Left renal pelvis (tissue), 4 donors: Measurements from ENCODE around the gene ZNF831. TPM values are rescaled to one million over a fixed set of nuclear protein-coding genes. Genes with fewer than 3 reads are reported as not detected.

ENCODE experiments used
- DNase-seq, 4 donors: peaks; one replicate each; pipeline ENCODE4 v3.0.0-alpha.2; 2013; ENCODE audit warnings: low read depth in 4 of 4, low spot score in 3 of 4
- polyA plus RNA-seq, 4 donors: library from polyadenylated mRNA; unstranded; fragments of 120-200 nt; gene quantifications; one replicate each; pipeline ENCODE4 v1.2.1, GENCODE V29; 2013; ENCODE audit not compliant: insufficient read length in 4 of 4

The ZNF831 gene
- polyA plus RNA-seq, 4 donors = 0.06 to 0.11 (median 0.09) TPM

- no peak for DNase-seq
Observed at GRCh38 chr20:59291740-59292383, 128.2 kb downstream of the ZNF831 start.

GRCh38 chr20:59295531-59295930, 131.9 kb downstream of the ZNF831 start:
- DNase-seq = no peak

GRCh38 chr20:59297686-59298085, 134.1 kb downstream of the ZNF831 start:
- no peak for DNase-seq

GRCh38 chr20:59299945-59300332, 136.3 kb downstream of the ZNF831 start:
- DNase-seq = no peak

GRCh38 chr20:59300333-59301081, 136.9 kb downstream of the ZNF831 start, which contains the start of gene EDN3:
Gene EDN3 (plus strand): TSS chr20:59300611. CDS start chr20:59300813, 202 bp downstream.
- DNase-seq = no peak

- DNase-seq = no peak
Observed at GRCh38 chr20:59301343-59302007, 137.9 kb downstream of the ZNF831 start.

- no peak for DNase-seq
Observed at GRCh38 chr20:59305908-59306655, 142.5 kb downstream of the ZNF831 start.

- DNase-seq = no peak
Observed at GRCh38 chr20:59307270-59307669, 143.6 kb downstream of the ZNF831 start.

Other genes starting within 250 kb of the ZNF831 start
- 100 to 1,000 TPM in 3 of 4 donors, 10 to 100 TPM in 1; 71.6 to 150 (median 125) TPM for gene NELFCD, start 182.6 kb upstream of the ZNF831 start, polyA plus RNA-seq
- gene CTSZ, start 156.6 kb upstream of the ZNF831 start, polyA plus RNA-seq = 10 to 100 TPM; 75.6 to 88.3 (median 82.5) TPM
- 1 to 10 TPM; 1.5 to 3.4 (median 1.9) TPM for gene TUBB1, start 144.4 kb upstream of the ZNF831 start, polyA plus RNA-seq
- gene ATP5F1E, start 131.5 kb upstream of the ZNF831 start, polyA plus RNA-seq = 100 to 1,000 TPM; 154 to 225 (median 192) TPM
- 10 to 100 TPM; 43.3 to 90.2 (median 72.9) TPM for gene PRELID3B, start 121.0 kb upstream of the ZNF831 start, polyA plus RNA-seq
- 1 to 10 TPM; 5.3 to 8.7 (median 6.0) TPM for gene EDN3, start 136.8 kb downstream of the ZNF831 start, polyA plus RNA-seq